Panc1 (cell line): ENCODE measurements around the gene INHA. TPM values are rescaled to one million over a fixed set of nuclear protein-coding genes. Genes with fewer than 3 reads are reported as not detected.

Source experiments
- ATAC-seq: fragments of 200-7000 bp; cut with Tn5 transposase; 2 replicates; pipeline ENCODE4 v1.9.1; 2020; ENCODE audit warnings: mild to moderate bottlenecking, moderate library complexity
- BruUV-seq: library from RNA; stranded (reverse); fragments of 400-500 nt; replicated peaks from 2 replicates; lab custom pipeline; 2021; lab: Mats Ljungman, UMichigan
- CTCF ChIA-PET: fragments of 300-600 bp; sonication (Branson Sonifier 250); formaldehyde crosslinking; loops from one replicate; lab custom pipeline; 2022; ENCODE audit warnings: antibody characterized with exemption; lab: Charles Lee
- POLR2A ChIA-PET: fragments of 300-600 bp; sonication (Branson Sonifier 250); formaldehyde crosslinking; loops from one replicate; lab custom pipeline; 2022; ENCODE audit warnings: antibody characterized with exemption; lab: Charles Lee
- DNase-seq: peaks from one replicate; pipeline ENCODE4 v3.0.0-alpha.2; 2010; ENCODE audit warnings: low read depth, low spot score
- H3K27ac ChIP-seq: 2 replicates; pipeline ENCODE4 v1.5.1; 2011; ENCODE audit warnings: mild to moderate bottlenecking, low read length, inconsistent platforms
- H3K27me3 ChIP-seq: fragments of 200-500 bp; sonication (Bioruptor generic); 2 replicates; pipeline ENCODE4 v1.6.0; 2014; ENCODE audit warnings: low read length, inconsistent platforms; ENCODE audit not compliant: control insufficient read depth, insufficient read depth
- H3K36me3 ChIP-seq: fragments of 200-500 bp; sonication (Bioruptor generic); 2 replicates; pipeline ENCODE4 v1.5.1; 2014; ENCODE audit warnings: inconsistent platforms, mild to moderate bottlenecking, low read length, moderate library complexity; ENCODE audit not compliant: control insufficient read depth, insufficient read depth
- H3K4me1 ChIP-seq: 2 replicates; pipeline ENCODE4 v1.5.1; 2011; ENCODE audit warnings: inconsistent platforms, mild to moderate bottlenecking, low read length, moderate library complexity; ENCODE audit not compliant: control insufficient read depth, insufficient read depth
- H3K4me3 ChIP-seq, 2 experiments: 2 replicates each; pipeline ENCODE4 v1.5.1; 2011 to 2012; ENCODE audit warnings: low read depth in 2 of 2, low read length in 2 of 2, mild to moderate bottlenecking in 2 of 2, inconsistent platforms in 1 of 2, moderate library complexity in 1 of 2
- H3K9me3 ChIP-seq: fragments of 200-500 bp; sonication (Bioruptor generic); 2 replicates; pipeline ENCODE4 v1.5.1; 2014; ENCODE audit warnings: low read depth, mild to moderate bottlenecking, inconsistent platforms, low read length, moderate library complexity; ENCODE audit not compliant: control insufficient read depth, insufficient read depth
- CTCF ChIP-seq: fragments of 450-650 bp; IDR thresholded peaks from 2 replicates; pipeline ENCODE4 v1.5.1; 2017; ENCODE audit warnings: mild to moderate bottlenecking
- POLR2AphosphoS5 ChIP-seq: IDR thresholded peaks from 2 replicates; pipeline ENCODE4 v1.6.1; 2012; ENCODE audit warnings: mild to moderate bottlenecking, low read depth, low read length, moderate library complexity
- REST ChIP-seq, 2 experiments: IDR thresholded peaks; 2 replicates each; pipeline ENCODE4 v1.6.1; 2011 to 2012; ENCODE audit warnings: low read depth in 2 of 2, control low read depth in 1 of 2, low read length in 1 of 2, mild to moderate bottlenecking in 1 of 2, moderate library complexity in 1 of 2; ENCODE audit not compliant: insufficient read depth in 1 of 2
- SIN3A ChIP-seq: IDR thresholded peaks from 2 replicates; pipeline ENCODE4 v1.6.1; 2012; ENCODE audit warnings: low read depth, mild to moderate bottlenecking, low read length, moderate library complexity, borderline replicate concordance; ENCODE audit not compliant: insufficient read depth
- TCF7L2 ChIP-seq: IDR thresholded peaks from 2 replicates; pipeline ENCODE4 v1.6.1; 2011; ENCODE audit warnings: mild to moderate bottlenecking, low read depth, low read length, inconsistent platforms
- in situ Hi-C: cut with HindIII; loops from 2 replicates; pipeline ENCODE4 v1.10.0; 2016; ENCODE audit warnings: low sequenced_read_pairs, low pct_unique_long_range_greater_than_20kb
- intact Hi-C: fragments of 100-400 bp; cut with micrococcal nuclease; formaldehyde crosslinking; loops from one replicate; pipeline ENCODE4 v1.10.0; 2022; ENCODE audit not compliant: unreplicated experiment
- total RNA-seq: library from RNA; stranded (reverse); gene quantifications from one replicate; pipeline ENCODE4 v1.2.1, GENCODE V29; 2021; ENCODE audit not compliant: unreplicated experiment

Gene INHA
- total RNA-seq, 1 experiment from 2014 or later = 1.2 TPM

- no peak overlapping the region for H3K27ac ChIP-seq
- H3K9me3 ChIP-seq = no peaks in the 10 kb centered on the region
- no peak for TF ChIP-seq SIN3A
- TF ChIP-seq CTCF = no peak
- TF ChIP-seq TCF7L2 = no peak
- TF ChIP-seq POLR2AphosphoS5 = no peak
- TF ChIP-seq REST (IDR thresholded peaks at IDR 0.05; ENCODE audit: insufficient read depth in 1 of 2, low read depth in 2 of 2, low read length in 1 of 2) = no peak
- intact Hi-C loops = no loop called here
- peak; percentile 22; the same call in 1 of the 2 replicates for ATAC-seq
- in situ Hi-C loops = no loop called here
- H3K27me3 ChIP-seq = no peaks in the 10 kb centered on the region
- BruUV-seq = no TSS peak
- H3K4me3 ChIP-seq = no peak overlapping the region; a peak in 1 of 4 replicates
- CTCF ChIA-PET = no interaction called here
- no peaks in the 10 kb centered on the region for H3K36me3 ChIP-seq
- POLR2A ChIA-PET = no interaction called here
- no peak for DNase-seq
- H3K4me1 ChIP-seq = peaks cover 5% of the 10 kb centered on the region
Observed at GRCh38 chr2:219576505-219577388, 4.6 kb downstream of the INHA start.

DNA sequence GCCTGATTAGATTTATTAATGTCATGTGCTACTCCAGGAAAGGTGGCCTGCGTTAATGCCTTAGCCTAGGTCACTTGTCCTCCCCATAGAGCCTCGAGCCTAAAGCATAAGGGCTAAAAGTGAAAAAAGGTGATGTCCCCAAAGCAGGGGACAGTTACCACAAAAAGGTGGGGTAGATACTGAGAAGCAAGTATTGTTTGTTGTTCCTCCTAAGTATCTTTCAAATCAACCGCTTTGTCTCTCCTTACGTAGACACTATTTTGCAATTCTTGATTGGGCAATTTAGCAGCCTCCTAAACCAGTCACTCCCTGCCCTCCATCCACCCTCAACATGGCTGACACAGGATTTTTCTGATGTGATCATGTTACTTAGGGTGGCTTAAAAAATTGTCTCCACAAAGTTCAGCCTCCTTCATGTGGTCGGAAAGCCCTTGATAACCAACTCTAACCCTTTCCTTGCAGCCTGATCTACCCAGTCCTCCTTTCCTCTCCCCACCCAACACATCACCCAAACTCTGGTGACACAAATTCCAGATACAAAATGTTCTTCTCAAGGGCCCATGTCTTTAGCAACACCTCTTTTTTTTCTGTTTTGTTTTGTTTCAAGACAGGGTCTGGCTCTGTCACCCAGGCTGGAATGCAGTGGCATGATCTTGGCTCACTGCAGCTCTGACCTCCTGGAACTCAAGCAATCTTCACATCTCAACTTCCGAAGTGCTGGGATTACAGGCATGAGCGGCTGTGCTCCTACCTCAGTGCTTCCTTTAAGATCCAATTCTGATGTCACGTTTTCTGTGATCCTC, 6.9 kb downstream of the INHA start:
- no peaks in the 10 kb centered on the region for H3K27me3 ChIP-seq
- ATAC-seq (no peak), DNase-seq (no peak)
- POLR2A ChIA-PET = interaction anchor here (0.6 kb wide), 1 partner anchor 107 kb away, joined by 5 read pairs; no protein-coding TSS in a partner anchor
- H3K36me3 ChIP-seq = no peaks in the 10 kb centered on the region
- no peak overlapping the region for H3K27ac ChIP-seq
- CTCF ChIA-PET = no interaction called here
- no peaks in the 10 kb centered on the region for H3K9me3 ChIP-seq
- H3K4me3 ChIP-seq = no peak overlapping the region
- in situ Hi-C loops (no loop called here), intact Hi-C loops (no loop called here)
- no peak for TF ChIP-seq TCF7L2
- no peak for TF ChIP-seq CTCF
- no peak for TF ChIP-seq POLR2AphosphoS5
- no peak for TF ChIP-seq SIN3A
- no peak for TF ChIP-seq REST (IDR thresholded peaks at IDR 0.05; ENCODE audit: insufficient read depth in 1 of 2, low read depth in 2 of 2, low read length in 1 of 2)
- no TSS peak for BruUV-seq
- H3K4me1 ChIP-seq = 0 out of 2 replicates have a peak, but pooled peaks cover 3% of the 10 kb centered on the region
